K562 (cell line): ENCODE measurements around the gene FAM193A. TPM values are rescaled to one million over a fixed set of nuclear protein-coding genes. Genes with fewer than 3 reads are reported as not detected.

Source experiments
- EGR1 ChIP-seq: fragments of 450-650 bp; conservative IDR thresholded peaks from 2 replicates; pipeline ENCODE4 v1.6.1; 2017; ENCODE audit warnings: mild to moderate bottlenecking
- MTF1 ChIP-seq: fragments of 250-450 bp; sonication (Bioruptor Pico); IDR thresholded peaks from 2 replicates; pipeline ENCODE4 v1.9.0; 2021; ENCODE audit warnings: moderate library complexity, mild to moderate bottlenecking, inconsistent platforms, borderline replicate concordance
- PCBP1 ChIP-seq: fragments of 200-400 bp; formaldehyde crosslinking; IDR thresholded peaks from 2 replicates; pipeline ENCODE4 v1.6.1; 2018; ENCODE audit warnings: mild to moderate bottlenecking, low read depth, low read length; ENCODE audit not compliant: poor library complexity, severe bottlenecking
- ZNF407 ChIP-seq: fragments of 450-650 bp; IDR thresholded peaks from 2 replicates; pipeline ENCODE4 v1.6.1; 2016; ENCODE audit warnings: low read depth
- ZSCAN32 ChIP-seq: fragments of 450-650 bp; formaldehyde crosslinking; IDR thresholded peaks from 2 replicates; pipeline ENCODE4 v1.4.0; 2020; ENCODE audit warnings: mild to moderate bottlenecking, moderate library complexity
- polyA plus RNA-seq, 8 experiments: library from polyadenylated mRNA; depleted of rRNA in 4 of 8; stranded (reverse) in 5 of 8; unstranded in 3 of 8; fragments of >200 nt; fragmentation: Nextera tagmentation in 2 of 8; fragmentation: Illumina TruSeq in 1 of 8; extraction: Ambion mirVana in 2 of 8; extraction: Trizol in 1 of 8; gene quantifications; 2 replicates each; pipeline versions ENCODE4 v1.2.1 to v1.2.3, GENCODE V29; 2011 to 2014; ENCODE audit warnings: inconsistent platforms in 1 of 8, missing spikeins in 1 of 8
- total RNA-seq, 7 experiments: library from RNA; depleted of rRNA in 6 of 7; stranded (reverse); fragments of >200 nt in 6 of 7; fragmentation: Illumina TruSeq in 2 of 7; extraction: Trizol in 2 of 7; gene quantifications; 2 replicates each; pipeline versions ENCODE4 v1.2.1 to v1.2.3, GENCODE V29; 2011 to 2021; ENCODE audit warnings: low replicate concordance in 1 of 7
- TF ChIP-seq, protein P1 (sequence below), 2 experiments: fragments of 450-650 bp; formaldehyde crosslinking in 1 of 2; IDR thresholded peaks; 2 replicates each; pipeline versions ENCODE4 v1.4.0 to v1.6.1; 2014 to 2020; ENCODE audit warnings: mild to moderate bottlenecking in 2 of 2, borderline replicate concordance in 1 of 2, low read depth in 1 of 2

The FAM193A gene
- total and polyA plus RNA-seq, 9 of the 15 experiments (the other 6 are each of a cell fraction or from before 2014, with no cell fraction given), result 0.46 to 24.6 (median 9.6) TPM

- TF ChIP-seq, protein P1, sequence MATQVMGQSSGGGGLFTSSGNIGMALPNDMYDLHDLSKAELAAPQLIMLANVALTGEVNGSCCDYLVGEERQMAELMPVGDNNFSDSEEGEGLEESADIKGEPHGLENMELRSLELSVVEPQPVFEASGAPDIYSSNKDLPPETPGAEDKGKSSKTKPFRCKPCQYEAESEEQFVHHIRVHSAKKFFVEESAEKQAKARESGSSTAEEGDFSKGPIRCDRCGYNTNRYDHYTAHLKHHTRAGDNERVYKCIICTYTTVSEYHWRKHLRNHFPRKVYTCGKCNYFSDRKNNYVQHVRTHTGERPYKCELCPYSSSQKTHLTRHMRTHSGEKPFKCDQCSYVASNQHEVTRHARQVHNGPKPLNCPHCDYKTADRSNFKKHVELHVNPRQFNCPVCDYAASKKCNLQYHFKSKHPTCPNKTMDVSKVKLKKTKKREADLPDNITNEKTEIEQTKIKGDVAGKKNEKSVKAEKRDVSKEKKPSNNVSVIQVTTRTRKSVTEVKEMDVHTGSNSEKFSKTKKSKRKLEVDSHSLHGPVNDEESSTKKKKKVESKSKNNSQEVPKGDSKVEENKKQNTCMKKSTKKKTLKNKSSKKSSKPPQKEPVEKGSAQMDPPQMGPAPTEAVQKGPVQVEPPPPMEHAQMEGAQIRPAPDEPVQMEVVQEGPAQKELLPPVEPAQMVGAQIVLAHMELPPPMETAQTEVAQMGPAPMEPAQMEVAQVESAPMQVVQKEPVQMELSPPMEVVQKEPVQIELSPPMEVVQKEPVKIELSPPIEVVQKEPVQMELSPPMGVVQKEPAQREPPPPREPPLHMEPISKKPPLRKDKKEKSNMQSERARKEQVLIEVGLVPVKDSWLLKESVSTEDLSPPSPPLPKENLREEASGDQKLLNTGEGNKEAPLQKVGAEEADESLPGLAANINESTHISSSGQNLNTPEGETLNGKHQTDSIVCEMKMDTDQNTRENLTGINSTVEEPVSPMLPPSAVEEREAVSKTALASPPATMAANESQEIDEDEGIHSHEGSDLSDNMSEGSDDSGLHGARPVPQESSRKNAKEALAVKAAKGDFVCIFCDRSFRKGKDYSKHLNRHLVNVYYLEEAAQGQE (IDR thresholded peaks at IDR 0.05; ENCODE audit: borderline replicate concordance), result no peak
- TF ChIP-seq, protein P1 (CRISPR knock-in tag; IDR thresholded peaks at IDR 0.05; ENCODE audit: low read depth), result no peak
- TF ChIP-seq ZNF407 (no peak), PCBP1 (no peak), ZSCAN32 (CRISPR knock-in tag) (no peak), EGR1 (no peak), MTF1 (CRISPR knock-in tag) (no peak)
- TF ChIP-seq, all 486 proteins: peak for 0
Measured at GRCh38 chr4:2588259-2588658, 51.8 kb downstream of the FAM193A start (continued).
